ENCODE measurements around the gene NPHP4.
"Not testable (repeated sequence)": the region's sequence is repeated elsewhere in the genome, so short reads cannot be mapped to it uniquely, and the experiment has no call there.

Gene NPHP4

DNA sequence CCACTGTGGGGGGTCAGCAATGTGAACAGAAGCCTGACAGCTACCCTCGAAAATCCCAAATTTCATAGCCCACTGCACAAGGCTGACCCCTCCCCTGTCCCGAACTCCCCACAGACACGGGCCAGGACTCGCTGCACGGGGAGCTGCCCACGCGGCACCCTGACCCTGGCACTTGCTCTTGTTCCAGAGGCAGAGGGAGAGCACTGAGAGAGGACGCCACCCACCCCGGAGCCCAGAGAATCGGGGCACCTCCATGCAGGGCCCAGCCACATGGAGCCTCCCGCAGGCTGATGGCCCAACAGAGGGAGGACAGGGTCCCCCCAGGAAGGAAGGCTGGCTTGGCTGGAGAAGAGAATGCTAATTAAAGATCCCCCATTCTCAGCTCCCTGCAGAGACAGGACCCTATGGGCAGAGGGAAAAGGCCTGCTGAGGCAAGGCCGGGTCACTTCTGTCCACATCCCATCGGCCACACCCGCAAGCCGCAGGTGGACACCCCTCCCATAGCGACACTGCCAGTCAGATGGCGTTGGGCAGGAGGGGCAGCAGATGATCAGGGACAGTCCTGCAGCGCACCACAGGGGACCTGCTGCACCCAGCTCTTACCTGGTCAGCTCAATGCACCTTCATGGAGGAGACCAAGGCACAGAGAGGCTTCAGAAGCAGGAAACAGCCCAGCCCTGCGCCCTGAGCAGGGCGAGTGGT is 136.9 kb downstream of the NPHP4 start:
- no peak for DNase-seq (ENCODE audit: low read depth in 2 of 2)

DNA sequence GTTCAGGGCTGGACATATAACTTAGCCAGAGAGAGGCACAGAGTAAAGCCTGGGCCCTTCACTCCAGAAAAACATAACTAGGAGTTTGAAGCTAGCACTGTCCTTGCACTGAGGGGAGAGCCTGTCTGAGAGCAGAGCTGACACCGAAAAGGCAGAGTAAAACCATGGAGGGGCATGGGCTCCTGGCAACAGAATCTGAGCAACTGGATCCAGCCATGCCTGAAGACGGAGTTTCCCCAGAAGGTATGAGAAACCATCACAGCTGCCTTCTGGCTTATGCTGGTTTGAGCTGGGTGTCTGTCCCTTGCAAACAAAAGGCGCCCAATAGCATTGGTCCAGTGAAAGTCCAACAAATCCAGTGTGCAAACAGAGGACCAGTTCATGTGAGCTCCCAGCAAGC is 137.5 kb downstream of the NPHP4 start:
- DNase-seq (ENCODE audit: low read depth in 2 of 2): no peak

DNA sequence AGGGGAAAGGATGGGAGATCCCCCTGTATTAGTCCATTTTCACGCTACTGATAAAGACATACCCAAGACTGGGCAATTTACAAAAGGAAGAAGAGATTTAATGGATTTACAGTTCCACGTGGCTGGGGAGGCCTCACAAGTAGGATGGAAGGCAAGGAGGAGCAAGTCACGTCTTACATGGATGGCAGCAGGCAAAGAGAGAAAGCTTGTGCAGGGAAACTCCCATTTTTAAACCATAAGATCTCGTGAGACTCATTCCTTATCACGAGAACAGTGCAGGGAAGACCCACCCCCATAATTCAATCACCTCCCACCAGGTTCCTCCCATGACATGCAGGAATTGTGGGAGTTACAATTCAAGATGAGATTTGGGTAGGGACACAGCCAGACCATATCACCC is 138.4 kb downstream of the NPHP4 start:
- DNase-seq (ENCODE audit: low read depth in 2 of 2): not testable (repeated sequence)

DNA sequence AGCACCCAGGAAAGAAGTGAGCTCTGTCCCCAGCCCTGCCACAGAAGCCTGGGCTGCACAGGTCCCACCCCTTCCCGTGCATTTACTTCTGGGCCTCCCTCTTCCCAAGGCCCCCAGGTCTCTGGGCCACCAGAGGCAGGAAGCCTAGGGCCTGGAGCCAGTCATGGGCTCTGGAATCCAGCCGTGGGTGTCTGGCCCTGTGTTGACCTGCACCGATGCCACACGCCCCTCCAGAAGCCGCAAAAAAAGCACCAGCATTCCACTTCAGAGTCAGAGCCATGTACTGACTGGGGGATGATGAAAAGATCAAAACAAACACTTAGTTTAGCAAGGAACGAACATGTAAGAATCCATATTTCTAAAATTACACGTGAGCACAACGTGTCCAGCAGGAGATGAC is 141.7 kb downstream of the NPHP4 start:
- no peak for DNase-seq (ENCODE audit: low read depth in 2 of 2)

DNA sequence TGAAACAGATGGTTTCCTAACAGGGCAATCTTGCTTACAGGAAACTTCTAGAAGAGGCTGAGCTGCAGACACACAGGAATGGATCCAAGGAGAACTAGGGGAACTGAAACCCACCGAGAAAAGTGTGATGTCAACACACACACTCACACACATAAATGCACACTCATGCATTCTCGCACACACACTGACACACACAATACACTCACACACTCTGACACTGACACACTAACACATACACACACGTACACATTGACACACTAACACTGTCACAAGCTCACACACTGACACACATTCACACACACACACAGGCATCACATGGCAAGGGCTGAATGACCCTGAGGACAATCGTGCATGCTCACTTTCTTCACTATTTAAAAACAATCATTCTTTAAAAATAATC is 142.7 kb downstream of the NPHP4 start:
- DNase-seq (ENCODE audit: low read depth in 2 of 2): no peak

DNA sequence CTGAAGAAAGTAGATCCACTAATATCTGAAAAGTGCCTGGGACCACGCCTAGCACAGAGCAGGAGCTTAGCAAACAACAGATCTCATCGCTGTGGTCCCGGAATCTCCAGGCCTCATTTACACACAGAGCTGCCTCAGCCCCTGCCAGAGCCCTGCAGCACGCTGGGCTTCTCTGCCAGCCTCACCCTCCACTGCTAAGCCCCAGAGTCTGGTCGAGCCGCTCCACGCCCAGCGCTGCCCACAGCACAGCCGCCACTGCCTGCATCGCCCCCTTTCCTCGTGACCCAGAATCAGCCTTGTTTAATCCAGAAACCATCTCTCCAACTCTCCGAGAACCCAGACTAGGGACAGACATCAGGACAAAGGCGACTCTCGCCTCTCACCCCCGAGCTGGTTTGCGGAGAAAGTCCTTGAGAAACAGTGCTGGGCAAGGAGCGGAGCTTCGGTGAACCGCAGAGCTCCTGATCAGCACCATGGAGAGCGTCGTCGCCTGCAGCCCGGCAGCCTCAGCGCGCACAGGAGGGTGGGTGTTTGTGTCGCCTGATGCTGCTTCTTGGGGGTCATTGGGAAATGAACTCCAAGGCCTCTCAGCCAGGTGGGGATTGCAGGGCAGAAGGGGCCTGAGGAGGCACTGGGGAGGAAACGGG is 145.1 kb downstream of the NPHP4 start:
- DNase-seq (ENCODE audit: low read depth in 2 of 2): no peak

DNA sequence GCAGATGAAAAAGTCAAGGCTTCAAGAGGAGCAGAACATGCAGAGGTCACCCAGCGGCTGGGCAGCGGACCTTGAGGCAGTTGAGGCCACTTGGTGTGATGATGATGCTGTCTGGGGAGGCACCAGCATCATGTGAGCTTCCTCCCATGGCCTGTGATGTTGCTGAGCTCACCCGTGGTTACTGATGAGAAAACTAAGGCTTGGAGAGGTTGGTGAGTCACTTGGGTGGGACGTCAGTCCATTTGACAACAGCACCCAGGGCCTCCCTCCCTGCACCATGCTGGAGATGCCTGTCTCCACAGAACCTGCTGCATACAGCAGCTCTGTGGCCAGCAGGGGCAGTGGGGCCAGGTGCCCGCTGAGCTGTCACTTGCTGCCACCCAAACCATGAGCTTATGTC is 146.8 kb downstream of the NPHP4 start:
- no peak for DNase-seq (ENCODE audit: low read depth in 2 of 2)

DNA sequence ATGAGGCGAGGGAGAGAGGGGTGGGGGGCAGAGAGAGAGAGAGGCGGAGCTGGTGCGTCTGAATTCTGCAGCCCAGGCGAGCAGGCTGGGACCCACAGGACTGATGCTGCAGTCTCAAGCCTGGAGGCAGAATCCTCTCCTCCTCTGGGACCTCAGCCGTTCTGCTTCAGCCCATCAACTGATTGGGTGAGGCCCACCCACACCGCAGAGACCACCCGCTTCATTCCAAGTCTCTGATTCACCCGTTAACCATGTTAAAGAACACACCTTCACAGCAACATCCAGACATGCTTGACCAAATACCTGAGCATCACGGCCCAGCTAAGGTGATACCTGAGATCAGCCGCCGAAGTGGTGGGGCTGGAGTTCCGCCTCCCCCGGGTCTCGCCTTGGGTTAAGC is 147.8 kb downstream of the NPHP4 start:
- no peak for DNase-seq (ENCODE audit: low read depth in 2 of 2)

DNA sequence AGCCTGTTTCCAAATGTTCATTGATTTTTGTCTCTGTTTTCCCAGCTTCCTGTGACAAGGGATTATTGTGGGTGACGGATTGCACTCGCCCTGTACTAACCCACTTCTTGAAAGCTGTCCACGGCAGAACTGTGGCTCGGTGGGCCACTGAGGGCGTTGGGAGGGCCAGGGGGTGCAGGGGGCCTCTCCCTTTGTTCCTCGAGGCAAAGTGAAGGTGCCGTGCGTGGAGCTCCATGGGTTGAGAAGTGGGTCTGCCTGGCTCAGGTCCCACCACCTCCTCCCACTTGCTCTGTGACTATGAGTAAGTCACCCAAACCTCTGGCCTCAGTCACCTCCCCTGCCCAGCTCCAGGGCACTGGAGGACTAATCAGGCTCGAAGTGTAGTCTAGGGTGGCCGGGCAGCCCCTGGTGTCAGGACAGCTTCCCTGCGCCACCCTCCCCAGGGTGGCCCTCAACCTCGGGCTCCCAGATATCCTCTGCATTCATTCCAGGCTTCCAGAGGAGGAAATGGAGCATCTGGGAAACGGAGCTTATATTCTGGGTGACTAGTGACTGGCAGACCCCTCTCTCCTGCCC is 148.6 kb downstream of the NPHP4 start:
- DNase-seq (ENCODE audit: low read depth in 2 of 2): no peak

DNA sequence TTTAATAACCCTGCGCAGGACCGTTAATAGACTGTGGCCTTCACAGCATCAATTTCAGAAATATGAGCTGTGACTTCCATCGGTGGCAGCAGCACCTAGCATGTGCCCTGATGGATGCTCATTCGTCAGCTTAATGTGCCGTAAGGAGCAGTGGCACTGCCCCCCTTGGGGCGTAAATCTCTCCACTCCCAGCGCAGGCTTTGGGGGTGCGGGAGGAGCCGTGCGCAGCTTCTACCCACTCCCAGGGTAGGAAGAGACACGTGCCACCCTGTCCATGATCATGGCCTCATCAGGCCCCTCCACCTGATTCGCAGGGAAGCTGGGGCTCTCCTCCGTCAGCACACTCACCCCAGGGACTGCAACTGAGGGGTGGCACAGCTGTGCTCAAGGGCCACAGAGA is 149.5 kb downstream of the NPHP4 start:
- no peak for DNase-seq (ENCODE audit: low read depth in 2 of 2)

DNA sequence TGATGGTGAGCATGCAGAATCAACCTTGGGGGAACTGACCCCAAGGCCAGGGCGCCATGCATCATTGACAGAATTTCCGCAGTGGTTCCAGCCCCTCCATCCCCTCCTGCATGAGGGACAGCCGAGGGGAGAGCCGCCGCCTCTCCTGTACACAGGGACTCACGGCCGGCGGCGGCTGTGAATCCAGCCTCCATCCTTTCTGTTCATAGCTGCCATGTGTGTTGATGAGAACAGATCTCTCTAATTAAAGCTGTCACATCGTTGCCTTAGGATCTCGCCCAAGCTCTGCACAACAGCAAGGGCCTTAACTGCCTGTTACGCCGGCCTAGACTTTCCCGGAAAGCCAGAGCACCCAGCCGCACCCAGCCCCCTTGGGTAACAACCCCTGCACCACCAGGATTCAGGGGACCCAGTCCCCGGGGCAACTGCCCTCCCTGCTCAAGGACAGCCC is 151.6 kb downstream of the NPHP4 start:
- DNase-seq (ENCODE audit: low read depth in 2 of 2): no peak

DNA sequence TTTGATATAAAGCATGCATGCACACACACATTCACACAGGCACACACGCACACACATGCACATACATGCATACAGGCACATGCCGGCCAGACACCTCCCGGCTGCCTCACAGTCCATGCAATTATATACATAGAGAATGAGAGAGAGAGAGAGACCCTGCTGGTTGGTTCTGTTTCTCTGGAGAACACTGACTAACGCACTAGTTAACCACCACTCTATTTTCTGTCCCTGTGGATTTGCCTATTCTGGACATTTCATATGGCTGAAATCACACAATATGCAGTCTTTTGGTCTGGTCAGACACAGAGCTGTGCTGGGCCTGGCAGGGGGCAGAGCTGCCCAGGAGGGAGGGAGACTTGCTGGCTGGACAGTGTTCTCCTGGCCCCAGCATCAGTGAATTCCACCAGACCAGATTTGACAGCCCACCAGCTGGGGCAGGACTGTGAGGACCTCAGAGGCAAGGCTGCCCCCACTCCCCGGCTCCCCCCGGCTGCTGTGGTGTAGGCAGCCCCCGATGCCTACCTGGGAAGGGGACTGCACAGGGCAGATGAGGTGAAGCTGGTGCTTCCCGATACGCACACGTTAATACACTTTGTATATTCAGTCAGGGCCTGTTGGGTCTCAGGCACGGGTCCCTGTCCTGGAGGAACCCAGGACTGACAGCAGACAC is 152.2 kb downstream of the NPHP4 start:
- no peak for DNase-seq (ENCODE audit: low read depth in 2 of 2)

DNA sequence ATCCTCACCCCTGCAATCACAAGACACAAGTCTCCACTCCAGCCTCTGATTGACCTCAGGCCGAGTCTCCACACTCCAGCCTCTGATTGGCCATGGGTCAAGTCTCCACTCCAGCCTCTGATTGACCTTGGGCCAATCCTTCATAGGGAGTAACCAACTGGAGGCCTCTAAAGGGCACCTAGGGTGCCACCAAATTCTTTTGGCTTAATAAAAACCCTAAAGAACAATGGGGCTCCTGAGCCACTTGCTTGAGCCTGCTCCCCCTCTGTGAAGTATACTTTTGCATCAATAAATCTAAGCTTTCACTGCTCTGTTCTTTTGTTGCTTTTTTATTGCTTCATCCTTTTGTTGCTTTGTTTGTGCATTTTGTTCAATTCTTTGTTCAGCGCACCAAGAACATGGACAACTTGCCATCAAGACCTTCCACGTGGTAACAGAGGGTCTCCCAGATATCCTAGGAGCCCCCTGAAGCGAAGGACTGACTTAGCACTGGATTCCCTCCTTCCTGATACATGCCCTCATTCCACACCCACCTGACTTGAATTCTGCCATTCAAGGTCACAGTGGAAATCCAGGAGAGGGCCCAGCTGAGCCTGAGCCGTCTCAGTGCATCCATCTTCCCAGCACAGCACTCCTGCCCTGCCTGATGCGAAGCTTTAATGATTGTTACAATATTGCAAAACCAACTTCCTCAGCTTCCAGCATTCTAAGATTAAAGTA is 152.9 kb downstream of the NPHP4 start:
- no peak for DNase-seq (ENCODE audit: low read depth in 2 of 2)

DNA sequence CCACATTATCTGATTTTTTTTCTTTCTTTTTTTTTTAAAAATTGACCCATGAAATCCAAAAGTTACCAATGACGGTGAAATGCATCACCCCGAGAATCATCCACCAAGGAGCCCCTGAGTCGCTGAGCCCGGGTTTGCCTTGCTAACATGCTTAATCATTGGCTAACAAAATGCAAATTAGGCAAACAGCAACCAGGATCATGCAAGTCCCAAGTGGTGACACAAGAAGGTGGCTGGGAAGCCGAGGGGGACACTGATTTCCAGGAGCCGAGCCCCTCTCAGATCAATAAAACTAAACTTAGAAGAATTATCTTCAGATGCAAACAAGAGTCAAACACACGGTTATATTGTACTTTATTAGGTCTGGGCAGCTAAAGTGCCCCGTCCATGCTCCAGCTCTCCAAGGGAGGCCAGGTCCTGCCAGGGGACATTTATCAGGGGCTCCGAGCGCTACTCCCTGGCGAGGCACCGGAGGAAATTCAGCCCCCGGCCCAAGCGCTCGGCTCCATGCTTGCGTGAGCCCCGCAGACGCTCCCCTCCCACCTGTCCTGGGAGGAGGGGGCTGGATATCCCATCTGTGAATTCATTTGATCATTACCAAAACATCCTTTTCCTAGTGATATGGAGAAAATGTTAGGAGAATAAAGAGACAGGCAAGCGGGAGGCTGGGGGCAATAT is 154.1 kb downstream of the NPHP4 start:
- no peak for DNase-seq (ENCODE audit: low read depth in 2 of 2)

DNA sequence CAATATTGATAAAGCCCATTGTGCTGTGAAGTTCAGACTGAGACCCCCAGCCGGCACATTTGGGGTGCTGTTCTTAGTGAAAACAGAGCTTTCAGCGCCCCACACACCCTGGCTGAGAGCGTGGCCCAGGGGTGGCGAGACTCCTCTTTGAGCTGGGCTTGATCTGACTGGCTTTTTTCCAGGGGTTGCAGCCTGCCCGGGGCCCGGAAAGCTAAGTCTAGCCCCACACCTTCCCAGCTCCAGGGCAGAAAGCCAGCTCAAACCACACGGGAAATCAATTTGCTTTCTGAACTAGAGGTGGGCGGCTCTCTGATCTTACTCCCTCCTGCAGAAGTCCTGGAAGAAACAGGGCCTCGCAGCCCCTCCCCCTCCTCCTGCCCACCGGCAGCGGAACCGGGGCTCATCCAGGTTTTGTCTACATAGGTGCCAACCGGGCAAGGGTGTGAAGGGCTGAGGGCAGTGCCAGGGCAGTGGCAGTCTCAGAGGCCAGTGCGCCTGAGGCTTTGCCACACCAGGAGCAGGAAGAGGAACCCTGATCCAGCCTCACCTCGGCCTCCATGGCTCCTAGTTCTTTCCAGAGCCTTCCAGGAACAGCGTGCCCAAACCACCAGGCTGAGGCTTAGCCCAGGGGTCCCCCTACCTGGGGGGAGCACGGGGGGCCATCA is 155.3 kb downstream of the NPHP4 start:
- no peak for DNase-seq (ENCODE audit: low read depth in 2 of 2)

DNA sequence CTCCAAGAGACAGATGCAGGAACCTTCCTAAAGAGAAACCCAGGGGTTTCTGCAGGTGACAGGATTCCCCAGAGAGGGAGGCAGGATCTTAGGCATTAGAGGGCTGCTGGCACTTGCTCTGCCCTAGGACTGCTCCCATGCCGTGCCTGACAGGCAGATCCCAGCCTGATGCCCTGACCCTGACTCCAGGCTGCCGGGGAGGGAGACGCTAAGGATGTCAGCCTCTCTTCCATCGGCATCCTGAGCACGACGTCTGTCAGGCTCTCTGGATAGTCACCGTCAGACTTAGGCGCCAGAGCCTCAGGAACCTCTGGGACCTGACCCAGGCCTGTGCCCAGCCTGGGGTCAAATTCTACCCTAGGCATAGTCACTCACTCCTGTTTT is 157.1 kb downstream of the NPHP4 start:
- no peak for DNase-seq (ENCODE audit: low read depth in 2 of 2)

DNA sequence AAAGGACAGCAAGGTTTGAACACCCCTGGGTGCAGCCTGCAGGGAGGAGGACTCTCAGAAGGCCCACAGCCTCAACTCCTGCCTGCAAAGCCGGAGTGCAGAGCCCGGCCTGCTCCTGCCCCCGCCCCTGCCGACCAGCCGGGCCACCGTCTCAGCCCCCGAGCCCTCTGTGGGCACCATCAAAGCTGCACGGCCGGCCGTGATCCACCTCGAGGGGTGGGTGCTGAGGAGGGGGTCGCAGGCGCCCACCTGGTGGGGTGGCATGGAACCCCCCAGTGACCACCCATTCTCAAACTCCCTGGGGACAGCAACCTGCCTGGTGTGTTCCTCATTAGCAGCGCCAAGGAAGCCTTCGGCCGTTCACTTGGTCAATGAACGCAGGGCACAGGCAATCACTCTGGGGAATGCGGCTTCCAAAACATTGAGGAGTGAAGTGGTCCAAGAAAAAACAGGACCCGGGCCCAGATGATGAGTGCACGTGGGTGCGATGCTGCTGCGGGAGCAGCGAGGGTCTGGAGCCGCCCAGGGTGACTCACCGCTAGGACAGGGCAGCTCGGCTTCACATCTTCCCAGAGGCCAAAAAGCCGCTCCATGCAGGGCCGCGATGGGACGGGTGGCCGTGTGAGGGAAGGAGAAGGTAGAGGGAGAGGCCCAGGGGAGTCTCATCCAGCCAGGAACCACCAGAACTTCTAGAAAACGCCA is 157.6 kb downstream of the NPHP4 start:
- no peak for DNase-seq (ENCODE audit: low read depth in 2 of 2)

DNA sequence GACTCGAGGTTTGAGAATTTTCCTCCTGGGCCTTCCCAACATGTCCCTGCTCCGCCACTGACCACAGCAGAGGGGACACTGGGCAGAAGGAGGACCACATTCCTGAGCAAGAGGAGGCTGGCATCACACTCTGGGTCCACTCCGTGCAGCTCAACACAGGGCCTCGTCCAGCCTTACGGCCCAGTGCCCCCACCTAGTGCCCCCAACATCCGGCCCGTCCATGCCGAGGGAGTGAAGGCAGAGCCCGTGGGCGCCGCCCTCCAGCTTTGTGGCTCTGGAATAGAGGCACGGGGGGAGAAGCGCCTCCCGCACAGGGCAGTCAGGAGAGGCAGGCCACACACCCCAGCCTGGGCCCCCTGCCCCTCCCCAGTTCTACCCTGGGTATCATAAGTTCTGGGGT is 158.3 kb downstream of the NPHP4 start:
- no peak for DNase-seq (ENCODE audit: low read depth in 2 of 2)

DNA sequence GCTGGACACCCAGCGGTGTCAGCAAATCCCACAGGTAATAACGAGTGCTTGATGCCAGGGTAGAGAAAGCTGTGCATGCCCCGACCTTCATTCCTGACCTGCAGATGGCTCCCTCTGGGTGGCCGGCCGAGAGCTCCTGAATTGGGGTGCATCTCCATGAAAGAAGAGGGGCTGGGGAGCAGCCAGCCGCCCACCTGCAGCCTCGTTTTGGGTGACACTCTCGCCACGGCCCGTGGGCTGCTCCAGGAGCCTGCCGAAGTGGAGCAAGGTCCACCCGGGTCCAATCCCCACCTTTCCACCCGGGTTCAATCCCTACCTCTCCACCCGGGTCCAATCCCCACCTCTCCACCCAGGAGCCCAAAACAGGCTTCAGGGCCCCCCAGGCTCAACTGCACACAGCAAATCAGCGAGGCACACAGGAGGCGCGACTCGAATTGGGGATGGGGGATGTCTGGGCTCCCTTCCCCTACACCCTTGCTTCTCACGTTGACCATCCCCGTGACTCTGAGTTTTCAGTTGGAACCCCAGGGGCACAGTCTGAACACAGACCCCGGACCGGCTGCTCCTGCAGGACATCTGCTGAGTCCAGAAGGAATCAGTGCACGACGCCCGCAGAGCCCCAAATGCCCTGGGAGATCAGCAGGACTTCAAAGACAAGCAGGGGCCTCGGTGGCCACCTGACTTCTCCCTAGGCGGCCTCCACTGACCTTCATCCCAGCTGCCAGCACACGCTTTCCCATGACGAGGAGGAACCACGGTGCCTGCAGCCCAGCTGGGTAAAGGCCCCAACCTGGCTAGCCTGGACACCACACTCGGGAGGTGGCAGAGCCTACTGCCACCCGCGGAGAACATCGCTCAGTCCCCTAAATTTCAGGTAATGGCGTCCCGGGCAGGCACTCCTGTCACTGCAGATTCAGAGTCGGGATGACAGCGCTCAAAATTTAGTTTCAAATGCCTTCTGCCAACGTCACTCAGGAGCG is 159.0 kb downstream of the NPHP4 start:
- no peak for DNase-seq (ENCODE audit: low read depth in 2 of 2)

Measured in stimulated activated CD8-positive, alpha-beta memory T cell treated with anti-CD3 and anti-CD28 coated beads, Interleukin-7, amount 100 ng/mL, for 4 hours (primary cell).